WTC11 (cell line): ENCODE results near the gene ZSCAN21. TPM values are rescaled to one million over a fixed set of nuclear protein-coding genes. Genes with fewer than 3 reads are reported as not detected.

Experiments
- ATAC-seq: fragments of 200-7000 bp; cut with Tn5 transposase; 2 replicates; pipeline ENCODE4 v1.10.0; 2021; ENCODE audit warnings: mild to moderate bottlenecking, moderate library complexity
- CTCF ChIA-PET: fragments of 300-600 bp; sonication (Branson Sonifier 250); formaldehyde crosslinking; loops from one replicate; lab custom pipeline; 2021; ENCODE audit warnings: antibody characterized with exemption; lab: Charles Lee
- POLR2A ChIA-PET: fragments of 350-600 bp; sonication (Branson Sonifier 250); formaldehyde crosslinking; loops from one replicate; lab custom pipeline; 2021; ENCODE audit warnings: antibody characterized with exemption; lab: Charles Lee
- DNase-seq: peaks from one replicate; pipeline ENCODE4 v3.0.0; 2021; ENCODE audit warnings: low spot score
- H3K27ac Mint-ChIP-seq: 2 replicates; pipeline ENCODE4 v1.8.0; 2021; ENCODE audit warnings: mixed read lengths
- H3K27me3 Mint-ChIP-seq: 2 replicates; pipeline ENCODE4 v1.8.0; 2021; ENCODE audit warnings: low read depth, mild to moderate bottlenecking, moderate library complexity, mixed read lengths
- H3K36me3 Mint-ChIP-seq: 2 replicates; pipeline ENCODE4 v1.8.0; 2021; ENCODE audit warnings: mixed read lengths
- H3K4me1 Mint-ChIP-seq: 2 replicates; pipeline ENCODE4 v1.8.0; 2022; ENCODE audit warnings: mixed read lengths
- H3K4me3 Mint-ChIP-seq: 2 replicates; pipeline ENCODE4 v1.8.0; 2021; ENCODE audit warnings: mild to moderate bottlenecking, moderate library complexity, mixed read lengths
- H3K9me3 Mint-ChIP-seq: 2 replicates; pipeline ENCODE4 v1.8.0; 2021; ENCODE audit warnings: mixed read lengths
- ELF4 ChIP-seq: sonication (generic); formaldehyde crosslinking; IDR thresholded peaks from 2 replicates; pipeline ENCODE4 v1.8.1; 2022; ENCODE audit warnings: low read depth, mild to moderate bottlenecking, moderate library complexity, missing genetic modification reagents
- FOXK1 ChIP-seq: sonication (generic); formaldehyde crosslinking; IDR thresholded peaks from 2 replicates; pipeline ENCODE4 v1.8.0; 2022; ENCODE audit warnings: mild to moderate bottlenecking, moderate library complexity, missing genetic modification reagents
- FOXP1 ChIP-seq: sonication (generic); formaldehyde crosslinking; IDR thresholded peaks from 2 replicates; pipeline ENCODE4 v1.8.0; 2022; ENCODE audit warnings: missing genetic modification reagents, mild to moderate bottlenecking, moderate library complexity, borderline replicate concordance
- HMGA2 ChIP-seq: fragments of 250-450 bp; sonication (Bioruptor Pico); IDR thresholded peaks from 2 replicates; pipeline ENCODE4 v1.4.0; 2021; ENCODE audit warnings: mild to moderate bottlenecking, moderate library complexity
- JAZF1 ChIP-seq: fragments of 250-450 bp; sonication (Bioruptor Pico); IDR thresholded peaks from 2 replicates; pipeline ENCODE4 v1.9.0; 2021; ENCODE audit warnings: moderate library complexity, mild to moderate bottlenecking, inconsistent platforms
- MYBL2 ChIP-seq: sonication (generic); formaldehyde crosslinking; IDR thresholded peaks from 2 replicates; pipeline ENCODE4 v1.8.1; 2023; ENCODE audit warnings: mild to moderate bottlenecking, moderate library complexity, missing genetic modification reagents
- NFE2L1 ChIP-seq: sonication (generic); formaldehyde crosslinking; IDR thresholded peaks from 2 replicates; pipeline ENCODE4 v1.8.1; 2023; ENCODE audit warnings: missing genetic modification reagents
- NR3C1 ChIP-seq: sonication (generic); formaldehyde crosslinking; conservative IDR thresholded peaks from 2 replicates; pipeline ENCODE4 v1.8.1; 2023; ENCODE audit warnings: low read depth, mild to moderate bottlenecking, missing genetic modification reagents
- OVOL2 ChIP-seq: fragments of 250-450 bp; sonication (Bioruptor Pico); IDR thresholded peaks from 2 replicates; pipeline ENCODE4 v1.9.0; 2021; ENCODE audit warnings: mild to moderate bottlenecking, borderline replicate concordance
- PREB ChIP-seq: sonication (generic); formaldehyde crosslinking; IDR thresholded peaks from 2 replicates; pipeline ENCODE4 v1.8.1; 2022; ENCODE audit warnings: mild to moderate bottlenecking, missing genetic modification reagents, moderate library complexity, borderline replicate concordance
- RELA ChIP-seq: sonication (generic); formaldehyde crosslinking; IDR thresholded peaks from 2 replicates; pipeline ENCODE4 v1.8.1; 2022; ENCODE audit warnings: missing genetic modification reagents, mild to moderate bottlenecking, borderline replicate concordance
- SP1 ChIP-seq: sonication (generic); formaldehyde crosslinking; conservative IDR thresholded peaks from 2 replicates; pipeline ENCODE4 v1.8.1; 2022; ENCODE audit warnings: missing genetic modification reagents
- TEAD4 ChIP-seq: sonication (generic); formaldehyde crosslinking; IDR thresholded peaks from 2 replicates; pipeline ENCODE4 v1.8.0; 2022; ENCODE audit warnings: mild to moderate bottlenecking, missing genetic modification reagents
- TP53 ChIP-seq: sonication (generic); formaldehyde crosslinking; IDR thresholded peaks from 2 replicates; pipeline ENCODE4 v1.8.1; 2023; ENCODE audit warnings: mild to moderate bottlenecking, missing genetic modification reagents
- ZNF281 ChIP-seq: sonication (generic); formaldehyde crosslinking; IDR thresholded peaks from 2 replicates; pipeline ENCODE4 v1.8.0; 2023; ENCODE audit warnings: mild to moderate bottlenecking, missing genetic modification reagents
- total RNA-seq: library from RNA; stranded (reverse); gene quantifications from 3 replicates; pipeline ENCODE4 v1.2.3, GENCODE V29; 2021
- TF ChIP-seq, protein P1 (sequence below): sonication (generic); formaldehyde crosslinking; IDR thresholded peaks from 2 replicates; pipeline ENCODE4 v1.8.0; 2022; ENCODE audit warnings: missing genetic modification reagents
- TF ChIP-seq, protein P2 (sequence below): sonication (generic); formaldehyde crosslinking; IDR thresholded peaks from 2 replicates; pipeline ENCODE4 v1.8.1; 2022; ENCODE audit warnings: low read depth, missing genetic modification reagents, borderline replicate concordance
- TF ChIP-seq, protein P3 (sequence below): sonication (generic); formaldehyde crosslinking; IDR thresholded peaks from 2 replicates; pipeline ENCODE4 v1.8.1; 2022; ENCODE audit warnings: missing genetic modification reagents, borderline replicate concordance
- TF ChIP-seq, protein P4 (sequence below): fragments of 250-450 bp; sonication (Bioruptor Pico); IDR thresholded peaks from 2 replicates; pipeline ENCODE4 v1.9.0; 2021; ENCODE audit warnings: moderate library complexity, mild to moderate bottlenecking, inconsistent platforms, borderline replicate concordance
- TF ChIP-seq, protein P5 (sequence below): sonication (generic); formaldehyde crosslinking; IDR thresholded peaks from 2 replicates; pipeline ENCODE4 v1.8.1; 2022; ENCODE audit warnings: low read depth, mild to moderate bottlenecking, moderate library complexity, missing genetic modification reagents, borderline replicate concordance

The ZSCAN21 gene
- total RNA-seq, 1 experiment from 2014 or later: 25.5 TPM

- H3K27me3 Mint-ChIP-seq: no peaks in the 10 kb centered on the region
- ChIA-PET CTCF (interaction anchor here (0.5 kb wide), 1 partner anchor 41 kb away, joined by 3 read pairs; no protein-coding TSS in a partner anchor), POLR2A (no interaction called here)
- H3K9me3 Mint-ChIP-seq: 0 out of 2 replicates have a peak, but pooled peaks cover 3% of the 10 kb centered on the region
- TF ChIP-seq JAZF1 (CRISPR knock-in tag): no peak
- no peak for TF ChIP-seq MYBL2 (CRISPR knock-in tag)
- TF ChIP-seq, protein P1, sequence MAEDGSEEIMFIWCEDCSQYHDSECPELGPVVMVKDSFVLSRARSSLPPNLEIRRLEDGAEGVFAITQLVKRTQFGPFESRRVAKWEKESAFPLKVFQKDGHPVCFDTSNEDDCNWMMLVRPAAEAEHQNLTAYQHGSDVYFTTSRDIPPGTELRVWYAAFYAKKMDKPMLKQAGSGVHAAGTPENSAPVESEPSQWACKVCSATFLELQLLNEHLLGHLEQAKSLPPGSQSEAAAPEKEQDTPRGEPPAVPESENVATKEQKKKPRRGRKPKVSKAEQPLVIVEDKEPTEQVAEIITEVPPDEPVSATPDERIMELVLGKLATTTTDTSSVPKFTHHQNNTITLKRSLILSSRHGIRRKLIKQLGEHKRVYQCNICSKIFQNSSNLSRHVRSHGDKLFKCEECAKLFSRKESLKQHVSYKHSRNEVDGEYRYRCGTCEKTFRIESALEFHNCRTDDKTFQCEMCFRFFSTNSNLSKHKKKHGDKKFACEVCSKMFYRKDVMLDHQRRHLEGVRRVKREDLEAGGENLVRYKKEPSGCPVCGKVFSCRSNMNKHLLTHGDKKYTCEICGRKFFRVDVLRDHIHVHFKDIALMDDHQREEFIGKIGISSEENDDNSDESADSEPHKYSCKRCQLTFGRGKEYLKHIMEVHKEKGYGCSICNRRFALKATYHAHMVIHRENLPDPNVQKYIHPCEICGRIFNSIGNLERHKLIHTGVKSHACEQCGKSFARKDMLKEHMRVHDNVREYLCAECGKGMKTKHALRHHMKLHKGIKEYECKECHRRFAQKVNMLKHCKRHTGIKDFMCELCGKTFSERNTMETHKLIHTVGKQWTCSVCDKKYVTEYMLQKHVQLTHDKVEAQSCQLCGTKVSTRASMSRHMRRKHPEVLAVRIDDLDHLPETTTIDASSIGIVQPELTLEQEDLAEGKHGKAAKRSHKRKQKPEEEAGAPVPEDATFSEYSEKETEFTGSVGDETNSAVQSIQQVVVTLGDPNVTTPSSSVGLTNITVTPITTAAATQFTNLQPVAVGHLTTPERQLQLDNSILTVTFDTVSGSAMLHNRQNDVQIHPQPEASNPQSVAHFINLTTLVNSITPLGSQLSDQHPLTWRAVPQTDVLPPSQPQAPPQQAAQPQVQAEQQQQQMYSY (CRISPR knock-in tag): no peak
- TF ChIP-seq, protein P2, sequence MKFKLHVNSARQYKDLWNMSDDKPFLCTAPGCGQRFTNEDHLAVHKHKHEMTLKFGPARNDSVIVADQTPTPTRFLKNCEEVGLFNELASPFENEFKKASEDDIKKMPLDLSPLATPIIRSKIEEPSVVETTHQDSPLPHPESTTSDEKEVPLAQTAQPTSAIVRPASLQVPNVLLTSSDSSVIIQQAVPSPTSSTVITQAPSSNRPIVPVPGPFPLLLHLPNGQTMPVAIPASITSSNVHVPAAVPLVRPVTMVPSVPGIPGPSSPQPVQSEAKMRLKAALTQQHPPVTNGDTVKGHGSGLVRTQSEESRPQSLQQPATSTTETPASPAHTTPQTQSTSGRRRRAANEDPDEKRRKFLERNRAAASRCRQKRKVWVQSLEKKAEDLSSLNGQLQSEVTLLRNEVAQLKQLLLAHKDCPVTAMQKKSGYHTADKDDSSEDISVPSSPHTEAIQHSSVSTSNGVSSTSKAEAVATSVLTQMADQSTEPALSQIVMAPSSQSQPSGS (CRISPR knock-in tag): no peak
- no peak for TF ChIP-seq FOXP1
- no peak for TF ChIP-seq RELA (CRISPR knock-in tag)
- ATAC-seq (no peak), DNase-seq (no peak)
- H3K4me1 Mint-ChIP-seq: no peaks in the 10 kb centered on the region
- H3K27ac Mint-ChIP-seq: no peak overlapping the region
- H3K4me3 Mint-ChIP-seq: no peak overlapping the region
- peaks cover 74% of the 10 kb centered on the region for H3K36me3 Mint-ChIP-seq
Observed at GRCh38 chr7:100034871-100035510, 14.6 kb upstream of the ZSCAN21 start.

GRCh38 chr7:100035876-100036275 lies 13.7 kb upstream of the ZSCAN21 start:
- POLR2A ChIA-PET: no interaction called here
- H3K36me3 Mint-ChIP-seq: peaks cover 65% of the 10 kb centered on the region
- ATAC-seq (no peak), DNase-seq (no peak)
- peaks cover 5% of the 10 kb centered on the region for H3K4me1 Mint-ChIP-seq
- no peak overlapping the region for H3K4me3 Mint-ChIP-seq
- H3K27me3 Mint-ChIP-seq: no peaks in the 10 kb centered on the region
- TF ChIP-seq SP1 (CRISPR knock-in tag) (no peak), NFE2L1 (no peak), OVOL2 (CRISPR knock-in tag) (no peak), ELF4 (CRISPR knock-in tag) (no peak), PREB (CRISPR knock-in tag) (no peak), TEAD4 (CRISPR knock-in tag) (no peak), ZNF281 (no peak), HMGA2 (CRISPR knock-in tag) (no peak), FOXK1 (CRISPR knock-in tag) (no peak), NR3C1 (no peak), TP53 (CRISPR knock-in tag) (no peak)
- TF ChIP-seq, protein P3, sequence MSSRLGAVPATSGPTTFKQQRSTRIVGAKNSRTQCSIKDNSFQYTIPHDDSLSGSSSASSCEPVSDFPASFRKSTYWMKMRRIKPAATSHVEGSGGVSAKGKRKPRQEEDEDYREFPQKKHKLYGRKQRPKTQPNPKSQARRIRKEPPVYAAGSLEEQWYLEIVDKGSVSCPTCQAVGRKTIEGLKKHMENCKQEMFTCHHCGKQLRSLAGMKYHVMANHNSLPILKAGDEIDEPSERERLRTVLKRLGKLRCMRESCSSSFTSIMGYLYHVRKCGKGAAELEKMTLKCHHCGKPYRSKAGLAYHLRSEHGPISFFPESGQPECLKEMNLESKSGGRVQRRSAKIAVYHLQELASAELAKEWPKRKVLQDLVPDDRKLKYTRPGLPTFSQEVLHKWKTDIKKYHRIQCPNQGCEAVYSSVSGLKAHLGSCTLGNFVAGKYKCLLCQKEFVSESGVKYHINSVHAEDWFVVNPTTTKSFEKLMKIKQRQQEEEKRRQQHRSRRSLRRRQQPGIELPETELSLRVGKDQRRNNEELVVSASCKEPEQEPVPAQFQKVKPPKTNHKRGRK (CRISPR knock-in tag): no peak
- TF ChIP-seq, protein P4, sequence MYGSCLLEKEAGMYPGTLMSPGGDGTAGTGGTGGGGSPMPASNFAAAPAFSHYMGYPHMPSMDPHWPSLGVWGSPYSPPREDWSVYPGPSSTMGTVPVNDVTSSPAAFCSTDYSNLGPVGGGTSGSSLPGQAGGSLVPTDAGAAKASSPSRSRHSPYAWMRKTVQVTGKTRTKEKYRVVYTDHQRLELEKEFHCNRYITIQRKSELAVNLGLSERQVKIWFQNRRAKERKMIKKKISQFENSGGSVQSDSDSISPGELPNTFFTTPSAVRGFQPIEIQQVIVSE (CRISPR knock-in tag): no peak
- TF ChIP-seq, protein P2 (CRISPR knock-in tag): no peak
- TF ChIP-seq, protein P5, sequence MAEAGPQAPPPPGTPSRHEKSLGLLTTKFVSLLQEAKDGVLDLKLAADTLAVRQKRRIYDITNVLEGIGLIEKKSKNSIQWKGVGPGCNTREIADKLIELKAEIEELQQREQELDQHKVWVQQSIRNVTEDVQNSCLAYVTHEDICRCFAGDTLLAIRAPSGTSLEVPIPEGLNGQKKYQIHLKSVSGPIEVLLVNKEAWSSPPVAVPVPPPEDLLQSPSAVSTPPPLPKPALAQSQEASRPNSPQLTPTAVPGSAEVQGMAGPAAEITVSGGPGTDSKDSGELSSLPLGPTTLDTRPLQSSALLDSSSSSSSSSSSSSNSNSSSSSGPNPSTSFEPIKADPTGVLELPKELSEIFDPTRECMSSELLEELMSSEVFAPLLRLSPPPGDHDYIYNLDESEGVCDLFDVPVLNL (CRISPR knock-in tag): no peak
- CTCF ChIA-PET: no interaction called here
- H3K27ac Mint-ChIP-seq: no peak overlapping the region
- 0 out of 2 replicates have a peak, but pooled peaks cover 3% of the 10 kb centered on the region for H3K9me3 Mint-ChIP-seq
